ENCODE measurements around the gene FN1.

Gene FN1

GRCh38 chr2:215405722-215406581 lies 29.9 kb downstream of the FN1 start:
- no peak for DNase-seq

DNA sequence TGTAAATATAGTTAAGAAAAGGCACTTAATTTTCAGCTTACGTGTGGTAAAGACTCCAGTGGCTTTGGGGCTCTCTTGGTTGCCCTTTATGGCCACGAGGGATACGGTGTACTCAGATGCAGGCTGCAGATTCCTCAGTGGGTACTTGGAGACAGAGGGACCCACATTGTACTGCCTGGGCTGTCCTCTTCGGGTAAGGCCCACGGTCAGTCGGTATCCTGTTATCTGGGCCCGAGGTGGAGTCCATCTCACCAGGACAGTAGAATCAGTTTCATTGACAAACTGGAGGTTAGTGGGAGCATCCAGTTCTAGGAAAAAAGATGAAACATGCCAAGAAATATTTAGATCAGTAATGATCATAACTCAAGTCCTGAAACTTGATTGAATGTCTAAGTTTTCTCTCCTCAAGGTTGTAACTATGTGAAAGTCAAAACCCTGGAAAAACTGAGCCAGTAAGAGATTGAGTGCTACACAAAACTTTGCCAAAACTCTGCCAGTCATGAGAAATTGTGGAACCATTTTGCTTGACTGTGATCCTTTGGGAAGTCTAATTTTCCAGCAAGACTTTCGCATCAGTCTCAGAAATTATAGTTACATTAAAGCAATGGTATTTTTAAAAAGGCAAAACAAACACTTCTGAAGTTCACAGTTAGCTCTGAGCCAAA lies 31.4 kb downstream of the FN1 start:
- DNase-seq = no peak

DNA sequence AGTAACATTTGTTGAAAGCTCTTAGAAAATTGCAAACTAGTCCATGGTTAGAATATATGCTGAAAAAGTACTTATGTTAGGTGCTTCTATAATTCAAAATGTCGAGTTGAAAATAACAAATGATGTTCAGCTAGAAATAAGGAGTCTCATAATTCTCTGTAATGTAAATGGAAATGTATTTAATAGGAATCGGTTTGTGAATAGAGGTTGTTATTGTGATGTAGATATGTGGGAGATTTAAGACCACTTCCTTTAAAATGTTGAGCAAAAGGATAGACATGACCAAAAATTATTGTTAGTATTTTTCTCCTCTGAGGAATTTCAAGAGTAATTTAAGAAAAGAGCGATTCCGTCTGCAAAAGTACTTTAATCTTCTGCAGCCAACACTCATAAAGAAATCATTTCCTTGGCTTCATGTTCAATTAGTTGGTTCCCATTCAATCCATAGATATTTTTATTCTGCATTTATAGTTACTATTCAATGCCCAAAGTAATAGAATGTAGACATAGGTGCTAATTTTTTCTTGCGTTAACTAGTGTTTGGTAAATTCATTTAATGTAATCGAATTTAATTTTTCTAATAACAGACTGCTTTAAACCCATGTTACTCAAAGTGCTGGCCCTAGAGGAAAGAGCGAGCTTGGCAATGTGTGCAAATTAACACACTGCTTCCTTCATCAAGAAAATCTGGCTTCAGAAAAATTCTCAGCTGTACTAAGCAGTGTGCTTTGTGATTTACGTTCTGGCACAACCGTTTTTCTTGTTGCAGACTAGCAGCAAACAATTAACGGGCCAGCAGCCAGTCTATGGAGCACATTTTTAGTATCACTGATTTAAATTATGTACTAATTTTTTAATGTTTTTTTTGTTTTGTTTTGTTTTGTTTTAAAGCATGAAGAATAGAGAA lies 32.2 kb downstream of the FN1 start:
- no peak for DNase-seq

DNA sequence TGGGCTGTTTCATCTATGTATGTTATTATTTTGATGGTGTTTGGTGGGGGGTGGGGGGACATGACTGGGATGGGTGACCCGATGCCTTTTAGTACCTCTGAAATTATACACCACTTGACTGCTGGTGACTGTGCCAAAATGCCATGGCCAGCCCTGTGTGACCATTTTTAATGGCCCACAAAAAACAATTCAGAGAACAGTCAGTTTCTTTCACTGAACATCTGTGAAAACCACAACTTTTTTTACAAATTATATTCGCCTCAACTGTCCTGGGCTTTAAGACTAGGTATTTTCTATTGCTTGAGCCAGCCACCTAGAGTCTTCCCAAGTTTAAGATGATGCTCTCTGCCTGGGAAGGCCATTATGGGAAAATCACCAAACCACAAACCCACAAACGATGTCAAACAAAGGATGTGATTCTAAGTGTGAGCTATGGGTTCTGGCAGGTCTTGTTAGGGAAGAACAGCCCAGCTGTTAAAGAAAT lies 33.9 kb downstream of the FN1 start:
- no peak for DNase-seq

DNA sequence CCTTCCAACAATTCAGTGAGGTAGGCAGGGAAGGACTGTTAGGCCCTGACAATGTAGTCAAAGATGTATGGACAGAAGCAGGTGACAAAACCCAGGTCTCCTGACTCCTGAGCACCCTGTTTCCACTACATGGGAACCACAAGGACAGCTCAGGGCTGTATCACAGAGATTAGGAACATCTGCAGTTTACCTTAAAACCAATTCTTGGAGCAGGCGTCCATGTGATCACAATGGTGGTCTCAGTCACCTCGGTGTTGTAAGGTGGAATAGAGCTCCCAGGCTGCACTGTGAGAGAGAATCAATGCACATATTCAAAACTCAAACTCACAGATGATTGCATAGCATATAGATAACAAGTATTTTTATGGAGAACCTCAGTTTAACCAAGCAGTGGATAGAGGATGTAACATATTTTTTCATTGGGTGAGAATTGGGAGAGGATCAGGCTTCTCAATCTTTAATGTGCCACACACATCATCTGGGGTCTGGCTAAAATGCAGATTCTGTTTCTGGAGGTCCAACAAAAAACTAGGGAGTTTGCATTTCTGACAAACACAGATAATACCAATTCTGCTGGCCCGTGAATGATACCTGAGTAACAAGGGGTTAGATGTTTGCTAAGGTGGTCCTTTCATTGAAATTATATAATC lies 36.7 kb downstream of the FN1 start:
- DNase-seq = no peak

DNA sequence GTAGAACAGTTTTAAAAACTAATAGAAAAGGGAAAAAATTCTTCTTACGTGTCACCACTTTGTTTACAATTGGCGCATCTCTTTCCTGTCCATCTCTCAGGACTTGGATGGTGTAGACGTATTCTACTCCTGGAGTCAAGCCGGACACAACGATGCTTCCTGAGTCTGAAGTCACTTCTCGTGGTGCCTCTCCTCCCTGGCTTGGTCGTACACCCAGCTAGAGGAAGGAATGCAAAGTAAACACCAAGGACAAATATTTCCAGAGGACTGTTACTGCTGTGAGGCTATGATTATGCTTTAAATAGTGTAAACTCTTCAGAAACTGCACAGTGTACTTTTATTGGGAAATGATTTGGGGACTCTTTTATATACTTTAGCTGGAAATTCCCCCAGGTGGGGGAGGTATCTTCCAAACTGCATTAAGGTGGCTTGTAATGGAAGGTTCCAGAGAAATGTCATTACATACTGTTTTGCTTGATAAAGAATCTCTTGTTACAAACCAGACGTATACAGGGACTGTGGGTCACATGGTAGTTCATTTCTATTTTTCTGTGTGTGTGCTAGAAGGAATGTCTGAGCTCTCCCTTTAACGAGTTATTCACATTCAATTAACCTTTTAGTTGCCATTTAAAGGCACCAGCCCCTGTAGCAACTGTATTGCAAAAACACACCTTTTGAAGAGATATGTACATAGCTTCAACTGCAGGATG lies 38.1 kb downstream of the FN1 start:
- DNase-seq = no peak

DNA sequence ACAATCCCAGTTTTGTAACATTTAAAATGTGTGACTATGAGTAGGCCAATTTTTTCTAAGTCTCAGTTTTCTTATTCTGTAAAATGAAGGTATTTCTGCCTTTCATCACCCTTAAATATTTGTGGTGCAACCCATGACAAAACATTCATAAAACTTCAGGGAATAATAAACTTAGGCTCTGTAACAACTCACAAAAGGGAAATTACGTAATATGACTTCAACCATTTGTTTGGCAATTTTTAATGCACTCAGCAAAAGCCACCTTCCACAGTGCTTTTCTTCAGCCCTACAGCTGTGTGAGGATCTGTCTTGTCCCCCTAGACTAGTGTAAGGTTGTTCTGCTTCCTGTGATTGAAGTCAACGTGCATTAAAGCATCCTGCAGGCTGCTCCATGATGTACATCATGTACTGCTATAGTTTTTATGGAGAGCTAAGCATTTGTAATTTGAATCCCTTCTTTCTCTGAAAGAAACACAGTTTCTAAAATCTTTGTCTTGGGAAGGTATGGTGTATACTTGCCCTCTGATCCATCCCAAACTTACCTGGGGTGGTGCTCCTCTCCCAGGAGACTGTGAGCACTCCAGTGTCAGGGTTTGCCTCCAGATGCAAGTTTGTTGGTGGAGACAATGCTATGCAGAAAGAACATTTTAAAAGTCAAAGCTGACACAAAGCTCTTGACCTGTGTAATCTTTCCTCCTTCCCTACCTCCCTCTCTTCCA lies 39.1 kb downstream of the FN1 start:
- no peak for DNase-seq

GRCh38 chr2:215395687-215396460 lies 40.0 kb downstream of the FN1 start:
- no peak for DNase-seq

GRCh38 chr2:215394102-215394805 lies 41.6 kb downstream of the FN1 start:
- no peak for DNase-seq

DNA sequence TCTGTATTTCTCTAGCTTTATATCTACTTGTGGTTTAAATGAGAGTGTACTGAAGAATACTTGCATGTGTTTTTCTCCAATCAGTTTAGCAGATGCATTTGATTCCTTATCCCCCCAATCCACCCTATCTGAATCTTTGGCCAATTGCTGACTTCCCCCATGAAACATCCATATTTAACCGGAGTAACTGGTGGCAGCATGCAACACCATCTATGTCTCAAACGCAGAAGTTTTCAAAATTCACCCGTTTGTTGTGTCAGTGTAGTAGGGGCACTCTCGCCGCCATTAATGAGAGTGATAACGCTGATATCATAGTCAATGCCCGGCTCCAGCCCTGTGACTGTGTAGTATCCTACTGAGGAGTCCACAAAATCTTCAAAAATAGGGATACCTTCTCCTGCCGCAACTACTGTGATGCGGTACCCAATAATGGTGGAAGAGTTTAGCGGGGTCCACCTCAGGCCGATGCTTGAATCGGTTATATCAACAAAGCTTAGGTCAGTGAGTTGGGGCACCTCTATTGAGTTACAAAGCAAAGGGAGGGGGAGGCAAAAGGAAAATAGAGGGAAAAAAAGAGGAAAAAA lies 43.1 kb downstream of the FN1 start:
- DNase-seq = no peak

GRCh38 chr2:215392164-215392563 lies 43.7 kb downstream of the FN1 start:
- DNase-seq = no peak

DNA sequence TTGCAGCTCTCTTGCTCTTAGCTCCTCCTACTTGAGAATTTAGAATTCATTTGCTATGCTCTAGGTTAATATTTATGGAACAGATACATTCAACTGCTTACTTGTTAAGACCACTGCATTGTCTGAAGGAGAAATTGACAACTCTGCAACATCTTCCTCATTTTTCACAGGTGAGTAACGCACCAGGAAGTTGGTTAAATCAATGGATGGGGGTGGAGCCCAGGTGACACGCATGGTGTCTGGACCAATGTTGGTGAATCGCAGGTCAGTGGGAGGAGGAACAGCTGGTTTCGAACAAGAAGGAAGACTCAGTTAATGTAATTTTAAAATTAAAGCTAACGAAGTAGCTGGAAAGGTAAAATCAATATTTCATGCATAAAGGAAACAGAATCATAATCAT lies 44.3 kb downstream of the FN1 start:
- DNase-seq = no peak

DNA sequence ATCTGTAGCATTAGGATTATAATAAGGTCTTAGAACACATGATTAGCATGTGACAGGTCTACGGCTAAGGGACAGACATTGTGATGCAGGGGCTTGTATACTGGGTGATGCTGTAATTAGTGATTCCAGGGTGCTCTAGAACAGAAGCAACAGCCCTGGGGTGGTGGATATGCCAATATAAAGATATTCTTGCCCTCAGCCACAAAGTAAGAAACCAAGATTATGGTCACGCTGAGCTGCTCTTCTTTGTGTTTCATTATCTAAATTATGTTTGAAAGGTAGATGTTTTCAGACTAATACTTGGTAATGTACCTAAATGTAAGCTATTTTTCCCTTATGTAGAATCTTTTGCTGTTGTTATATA lies 45.3 kb downstream of the FN1 start:
- no peak for DNase-seq

GRCh38 chr2:215388002-215388728 lies 47.7 kb downstream of the FN1 start:
- DNase-seq = no peak

DNA sequence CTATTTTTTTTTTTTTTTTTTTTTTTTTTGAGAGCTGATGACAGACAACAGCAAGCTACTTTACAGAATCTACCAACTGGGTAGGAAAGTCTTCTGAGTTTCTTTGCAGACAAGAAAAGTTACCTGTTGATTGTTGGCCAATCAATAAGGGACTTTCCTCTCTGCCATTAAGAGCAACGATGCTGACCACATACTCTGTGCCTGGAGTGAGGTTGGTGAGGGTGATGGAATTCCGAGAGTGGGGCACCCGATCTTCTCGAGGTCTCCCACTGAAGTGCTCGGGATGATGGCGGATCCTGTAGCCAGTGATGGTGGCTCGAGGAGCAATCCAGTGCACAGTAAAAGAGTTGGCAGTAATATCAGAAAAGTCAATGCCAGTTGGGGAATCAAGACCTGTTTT lies 49.3 kb downstream of the FN1 start:
- no peak for DNase-seq

- DNase-seq = no peak
Measured at GRCh38 chr2:215384710-215385109, 51.2 kb downstream of the FN1 start.

DNA sequence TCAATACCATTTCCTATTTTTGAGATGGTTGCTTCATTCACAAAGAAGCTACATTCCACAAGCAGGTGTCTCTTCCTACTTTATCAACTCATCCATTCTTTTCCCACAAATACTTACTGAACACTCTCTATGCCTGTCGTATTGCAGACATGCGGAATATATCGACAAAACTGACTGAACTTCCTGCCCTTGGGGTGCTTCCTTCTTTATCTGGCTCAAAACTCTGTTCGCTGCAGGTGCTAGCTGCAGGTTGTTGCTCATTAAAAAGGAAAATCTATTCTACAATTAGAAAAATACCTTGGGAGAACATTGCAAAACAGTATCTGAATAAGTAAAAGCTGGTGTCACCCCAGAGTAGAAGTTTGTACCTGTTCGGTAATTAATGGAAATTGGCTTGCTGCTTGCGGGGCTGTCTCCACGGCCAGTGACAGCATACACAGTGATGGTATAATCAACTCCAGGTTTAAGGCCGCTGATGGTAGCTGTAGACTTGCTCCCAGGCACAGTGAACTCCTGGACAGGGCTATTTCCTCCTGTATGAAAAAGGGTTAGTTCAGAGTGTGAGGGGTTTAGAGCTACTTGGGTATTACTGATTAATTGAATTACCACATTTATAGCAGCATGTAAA lies 52.1 kb downstream of the FN1 start:
- no peak for DNase-seq

- DNase-seq = no peak
Measured at GRCh38 chr2:215382480-215382879, 53.4 kb downstream of the FN1 start.
